CD4-positive, alpha-beta T cell treated with Interleukin-2 at 100 ng/mL for 4 hours (primary cell): ENCODE measurements around the gene NAT8L.

Experiments used
- DNase-seq: peaks from one replicate; pipeline ENCODE4 v3.0.0-alpha.2; 2020; ENCODE audit warnings: low spot score

NAT8L gene

GRCh38 chr4:2075987-2076907 is 17.1 kb downstream of the NAT8L start:
- no peak for DNase-seq

GRCh38 chr4:2076908-2077536 is 17.9 kb downstream of the NAT8L start:
- DNase-seq = no peak

GRCh38 chr4:2077537-2078460 is 18.7 kb downstream of the NAT8L start:
- no peak for DNase-seq

GRCh38 chr4:2078584-2078983 is 19.5 kb downstream of the NAT8L start:
- DNase-seq = no peak

GRCh38 chr4:2079006-2079405 is 19.9 kb downstream of the NAT8L start:
- no peak for DNase-seq

- DNase-seq = no peak
Observed at GRCh38 chr4:2079926-2080325, 20.8 kb downstream of the NAT8L start.

GRCh38 chr4:2080429-2081300 is 21.5 kb downstream of the NAT8L start:
- DNase-seq = no peak

- DNase-seq = no peak
Observed at GRCh38 chr4:2081540-2081939, 22.4 kb downstream of the NAT8L start.

GRCh38 chr4:2082118-2082517 is 23.0 kb downstream of the NAT8L start:
- DNase-seq = no peak

GRCh38 chr4:2082627-2083026 is 23.5 kb downstream of the NAT8L start:
- no peak for DNase-seq

- no peak for DNase-seq
Observed at GRCh38 chr4:2083116-2083825, 24.1 kb downstream of the NAT8L start.

- DNase-seq = no peak
Observed at GRCh38 chr4:2083826-2084160, 24.7 kb downstream of the NAT8L start.

GRCh38 chr4:2084316-2084715 is 25.2 kb downstream of the NAT8L start:
- no peak for DNase-seq

- no peak for DNase-seq
Observed at GRCh38 chr4:2085496-2085901, 26.4 kb downstream of the NAT8L start.

GRCh38 chr4:2087170-2087569 is 28.0 kb downstream of the NAT8L start:
- no peak for DNase-seq

GRCh38 chr4:2089222-2089621 is 30.1 kb downstream of the NAT8L start:
- DNase-seq = no peak

- DNase-seq = no peak
Observed at GRCh38 chr4:2090642-2091041, 31.5 kb downstream of the NAT8L start.

- no peak for DNase-seq
Observed at GRCh38 chr4:2091990-2092668, 33.0 kb downstream of the NAT8L start.

GRCh38 chr4:2092669-2093053 is 33.5 kb downstream of the NAT8L start:
- DNase-seq = no peak

- no peak for DNase-seq
Observed at GRCh38 chr4:2093265-2093664, 34.1 kb downstream of the NAT8L start.
